ENCODE results near the gene FAM168B.

FAM168B gene

GRCh38 chr2:131038258-131039100 is 54.8 kb downstream of the FAM168B start:
- TF ChIP-seq TEAD4 (IDR thresholded peaks at IDR 0.05): no peak
- TF ChIP-seq EGR1 (IDR thresholded peaks at IDR 0.05): no peak
- TF ChIP-seq CEBPB (IDR thresholded peaks at IDR 0.05): no peak
- no peak for TF ChIP-seq CREB1 (IDR thresholded peaks at IDR 0.05; ENCODE audit: low read depth)
- no peak for TF ChIP-seq NFIC (IDR thresholded peaks at IDR 0.05)
- no peak for TF ChIP-seq TAF1 (IDR thresholded peaks at IDR 0.05; ENCODE audit: low read depth)
- no peak for TF ChIP-seq MAX (IDR thresholded peaks at IDR 0.05)
- TF ChIP-seq USF1 (IDR thresholded peaks at IDR 0.05): no peak
- TF ChIP-seq TCF12 (IDR thresholded peaks at IDR 0.05; ENCODE audit: low read depth): no peak
- TF ChIP-seq RAD21 (IDR thresholded peaks at IDR 0.05; ENCODE audit: low read depth): no peak
- TF ChIP-seq YY1 (IDR thresholded peaks at IDR 0.05; ENCODE audit: low read depth): no peak
- no peak for TF ChIP-seq REST (IDR thresholded peaks at IDR 0.05; ENCODE audit: low read depth)
- no peak for TF ChIP-seq FOXM1 (IDR thresholded peaks at IDR 0.05; ENCODE audit: borderline replicate concordance, low read depth)
- TF ChIP-seq EP300 (IDR thresholded peaks at IDR 0.05; ENCODE audit: borderline replicate concordance): no peak
- no peak for TF ChIP-seq ZBTB7A (IDR thresholded peaks at IDR 0.05; ENCODE audit: low read depth)

- TF ChIP-seq EP300 (IDR thresholded peaks at IDR 0.05; ENCODE audit: borderline replicate concordance) (no peak), REST (IDR thresholded peaks at IDR 0.05; ENCODE audit: low read depth) (no peak), MAX (IDR thresholded peaks at IDR 0.05) (no peak)
Observed at GRCh38 chr2:131037398-131038257, 55.6 kb downstream of the FAM168B start.

GRCh38 chr2:131036696-131037397 is 56.4 kb downstream of the FAM168B start:
- TF ChIP-seq EP300 (IDR thresholded peaks at IDR 0.05; ENCODE audit: borderline replicate concordance) (no peak), MAX (IDR thresholded peaks at IDR 0.05) (no peak), USF1 (IDR thresholded peaks at IDR 0.05) (no peak), NFIC (IDR thresholded peaks at IDR 0.05) (no peak), EGR1 (IDR thresholded peaks at IDR 0.05) (no peak), TCF12 (IDR thresholded peaks at IDR 0.05; ENCODE audit: low read depth) (no peak), REST (IDR thresholded peaks at IDR 0.05; ENCODE audit: low read depth) (no peak), TEAD4 (IDR thresholded peaks at IDR 0.05) (no peak), ZBTB7A (IDR thresholded peaks at IDR 0.05; ENCODE audit: low read depth) (no peak), CREB1 (IDR thresholded peaks at IDR 0.05; ENCODE audit: low read depth) (no peak), TAF1 (IDR thresholded peaks at IDR 0.05; ENCODE audit: low read depth) (no peak), FOXM1 (IDR thresholded peaks at IDR 0.05; ENCODE audit: borderline replicate concordance, low read depth) (no peak), RAD21 (IDR thresholded peaks at IDR 0.05; ENCODE audit: low read depth) (no peak), YY1 (IDR thresholded peaks at IDR 0.05; ENCODE audit: low read depth) (no peak)

Measured in Ishikawa (cell line).